NCI-H1105 treated with DMSO at 0.1 percent for 48 hours (cell line): Measurements from ENCODE around the gene NGEF.

Experiments used
- DNase-seq: peaks from one replicate; lab custom pipeline; 2025; lab: John Stamatoyannopoulos, UW

NGEF gene

DNA sequence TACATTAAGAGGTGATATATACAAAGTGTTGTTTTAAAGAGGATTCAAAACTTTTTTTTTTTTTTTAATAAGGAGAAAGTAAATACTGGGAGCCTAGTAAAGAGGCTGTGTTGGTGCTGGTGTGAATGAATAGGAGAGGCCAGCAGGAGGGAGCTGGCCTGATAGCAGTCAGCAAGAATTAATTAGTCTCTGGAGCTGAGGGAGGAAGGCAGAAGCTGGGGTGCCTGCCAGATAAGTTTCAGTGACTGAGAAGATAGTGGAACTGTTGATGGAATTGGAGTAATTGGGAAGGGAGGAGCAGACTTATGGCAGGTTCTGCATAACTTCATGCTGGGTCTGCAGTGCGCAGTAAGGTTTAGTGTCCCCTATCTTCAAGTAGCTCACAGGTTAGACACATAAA is 179.2 kb downstream of the NGEF start:
- DNase-seq = no peak

DNA sequence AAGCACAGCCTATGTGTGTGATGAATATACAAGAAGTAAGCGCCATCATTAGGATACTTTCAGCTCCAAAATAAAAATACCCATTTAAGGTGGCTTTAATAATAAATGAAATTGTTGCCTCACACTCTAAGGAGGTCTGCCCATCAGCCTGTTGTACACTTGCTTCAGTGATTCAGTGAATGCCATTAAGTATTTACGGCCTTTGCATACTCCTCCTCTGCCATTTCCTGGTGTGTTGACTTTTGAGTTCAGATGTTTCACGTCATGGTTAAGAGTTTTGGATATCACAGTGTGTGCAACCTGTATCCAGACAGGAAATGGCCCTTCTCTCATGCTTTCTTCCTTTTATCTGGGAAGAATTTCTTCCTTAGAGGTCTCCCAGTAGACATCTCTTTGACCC is 181.6 kb downstream of the NGEF start:
- no peak for DNase-seq

DNA sequence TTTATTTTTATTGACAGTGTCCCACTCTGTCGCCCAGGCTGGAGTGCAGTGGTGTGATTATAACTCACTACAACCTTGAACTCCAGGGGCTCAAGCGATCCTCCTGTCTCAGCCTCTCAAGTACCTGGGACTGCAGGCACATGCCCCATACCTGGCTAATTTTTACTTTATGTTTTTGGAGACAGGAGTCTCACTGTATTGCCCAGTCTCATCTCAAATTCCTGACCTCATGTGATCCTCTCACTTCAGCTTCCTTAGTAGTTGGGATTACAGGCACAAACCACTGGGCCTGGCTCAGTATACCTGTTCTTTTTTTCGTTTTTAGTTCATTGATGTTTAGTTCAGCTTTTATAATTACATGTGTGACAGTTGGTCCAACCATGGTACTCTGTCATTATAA is 183.1 kb downstream of the NGEF start:
- no peak for DNase-seq
